Smooth muscle cell of the pulmonary artery (primary cell): ENCODE measurements around the gene FAM234A. TPM values are rescaled to one million over a fixed set of nuclear protein-coding genes. Genes with fewer than 3 reads are reported as not detected.

Source experiments
- total RNA-seq: library from RNA; depleted of rRNA; stranded (reverse); fragments of >200 nt; gene quantifications from 2 replicates; pipeline ENCODE4 v1.2.3, GENCODE V29; 2014

FAM234A gene, protein sequence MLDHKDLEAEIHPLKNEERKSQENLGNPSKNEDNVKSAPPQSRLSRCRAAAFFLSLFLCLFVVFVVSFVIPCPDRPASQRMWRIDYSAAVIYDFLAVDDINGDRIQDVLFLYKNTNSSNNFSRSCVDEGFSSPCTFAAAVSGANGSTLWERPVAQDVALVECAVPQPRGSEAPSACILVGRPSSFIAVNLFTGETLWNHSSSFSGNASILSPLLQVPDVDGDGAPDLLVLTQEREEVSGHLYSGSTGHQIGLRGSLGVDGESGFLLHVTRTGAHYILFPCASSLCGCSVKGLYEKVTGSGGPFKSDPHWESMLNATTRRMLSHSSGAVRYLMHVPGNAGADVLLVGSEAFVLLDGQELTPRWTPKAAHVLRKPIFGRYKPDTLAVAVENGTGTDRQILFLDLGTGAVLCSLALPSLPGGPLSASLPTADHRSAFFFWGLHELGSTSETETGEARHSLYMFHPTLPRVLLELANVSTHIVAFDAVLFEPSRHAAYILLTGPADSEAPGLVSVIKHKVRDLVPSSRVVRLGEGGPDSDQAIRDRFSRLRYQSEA
- total RNA-seq: 171 and 191 TPM in 2 replicates

DNA sequence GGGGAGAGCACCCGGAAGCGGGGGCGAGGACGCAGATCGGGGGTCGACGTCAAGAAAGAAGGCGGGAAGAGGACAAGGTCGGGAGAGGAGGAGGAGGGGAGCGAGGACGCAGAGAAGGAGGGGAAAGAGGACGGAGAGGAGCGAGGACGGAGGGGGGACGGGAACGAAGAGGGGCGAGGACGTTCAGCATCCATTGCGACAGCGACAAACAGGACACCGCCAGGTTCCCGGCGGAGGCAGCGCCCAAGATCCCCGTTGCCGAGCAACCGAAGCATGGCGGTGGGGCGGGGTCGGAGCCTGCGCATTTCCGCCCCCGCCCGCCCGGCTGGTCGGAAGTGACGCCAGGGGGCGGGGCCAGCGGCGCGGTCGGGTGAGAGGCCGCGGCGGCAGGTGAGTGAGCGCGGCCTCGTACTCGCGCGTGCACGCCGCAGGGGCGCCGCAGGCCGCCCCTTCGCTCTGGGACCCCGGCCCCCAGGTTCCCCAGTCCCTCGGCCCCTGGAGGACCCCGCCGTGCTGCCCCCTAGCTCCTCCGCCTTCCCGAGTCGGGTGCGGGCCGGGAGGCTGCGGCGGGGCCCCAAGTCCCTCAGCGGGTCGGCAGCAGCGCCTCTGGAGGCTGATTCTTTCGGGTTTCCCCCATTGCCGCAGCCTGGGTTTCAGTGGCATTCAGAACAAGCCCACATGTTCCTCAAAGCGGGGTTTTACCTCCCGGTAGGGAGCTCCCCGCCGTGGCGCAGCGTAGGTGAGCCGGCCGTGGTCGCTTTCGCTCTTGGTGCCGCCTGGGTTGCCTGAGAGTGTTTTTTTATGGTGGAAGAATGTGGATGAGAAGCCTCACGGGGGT is at the start of gene FAM234A:
FAM234A (plus strand) TSS at position 354 of the 838 bp plus-strand sequence. CDS start 19,593 bp downstream, outside the sequence.

DNA sequence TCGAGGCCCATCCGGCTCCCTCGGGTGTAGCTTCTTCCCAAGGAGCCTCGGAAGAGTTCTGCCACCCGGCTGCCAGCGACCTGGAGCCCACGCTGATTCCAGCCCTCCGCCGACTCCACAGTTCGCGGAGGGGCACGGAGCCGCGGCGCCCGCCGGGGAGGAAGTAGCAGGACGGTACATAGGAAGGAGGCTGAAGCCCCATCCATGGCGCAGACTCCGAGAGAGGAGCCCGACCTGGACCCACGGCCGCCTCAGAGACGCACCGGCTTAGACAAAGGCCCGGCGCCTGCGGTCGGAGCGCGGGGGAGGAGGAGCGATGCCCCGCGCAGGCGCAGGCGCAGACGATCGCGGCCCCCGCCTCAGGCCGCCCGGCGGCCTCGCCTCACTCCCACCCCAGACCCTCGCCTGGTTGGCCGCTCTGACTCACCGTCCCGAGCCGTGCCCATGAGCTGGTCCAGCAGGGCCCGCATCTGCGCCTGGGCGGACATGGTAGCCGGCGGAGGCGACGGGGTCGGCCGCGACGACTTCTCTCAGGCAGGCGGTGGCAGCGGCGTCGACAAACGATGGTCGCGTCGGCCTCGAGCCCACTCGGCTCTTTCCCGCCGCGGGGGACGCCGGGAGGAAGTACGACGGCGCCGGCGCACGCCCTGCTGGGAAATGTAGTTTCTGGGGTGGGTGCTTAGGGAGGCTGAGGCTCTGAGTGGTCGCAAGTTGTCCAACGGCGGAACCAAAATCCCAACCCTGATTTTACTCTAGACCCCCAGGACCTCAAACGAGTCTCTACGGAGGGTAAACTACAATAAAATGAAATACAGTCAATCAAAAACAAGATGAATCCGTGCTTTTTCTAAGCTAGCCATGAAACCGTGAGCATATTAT is 5.5 kb upstream of the FAM234A start, which contains the start of gene LUC7L:
LUC7L (minus strand) TSS at position 598 of the 879 bp plus-strand sequence; CDS start at position 488, 110 bp downstream.

DNA sequence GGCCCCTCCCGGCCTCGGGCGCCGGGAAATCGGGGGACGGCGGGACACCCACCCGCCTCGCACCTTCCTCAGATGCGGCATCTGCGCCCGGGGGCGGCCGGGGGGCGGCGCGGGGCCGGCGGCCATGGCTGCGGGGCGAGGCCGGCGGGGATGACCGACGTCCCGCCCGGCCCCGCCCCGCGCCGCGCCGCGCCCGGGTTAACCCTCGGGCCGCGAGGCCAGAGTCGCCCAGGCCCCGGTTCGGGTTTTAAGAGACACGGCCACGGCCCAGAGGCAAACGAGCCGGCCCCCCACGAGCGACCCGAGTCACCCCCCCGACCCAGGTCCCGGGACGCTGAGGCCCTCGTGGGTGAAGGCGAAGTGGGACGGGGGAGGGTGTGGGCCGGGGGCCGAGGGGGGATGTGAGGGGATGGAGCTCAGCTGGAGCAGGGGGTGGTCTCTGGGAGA is 41.2 kb downstream of the FAM234A start, which contains the start of gene RGS11:
RGS11 (minus strand) TSS at position 159 of the 447 bp plus-strand sequence; CDS start at position 126, 33 bp downstream.

DNA sequence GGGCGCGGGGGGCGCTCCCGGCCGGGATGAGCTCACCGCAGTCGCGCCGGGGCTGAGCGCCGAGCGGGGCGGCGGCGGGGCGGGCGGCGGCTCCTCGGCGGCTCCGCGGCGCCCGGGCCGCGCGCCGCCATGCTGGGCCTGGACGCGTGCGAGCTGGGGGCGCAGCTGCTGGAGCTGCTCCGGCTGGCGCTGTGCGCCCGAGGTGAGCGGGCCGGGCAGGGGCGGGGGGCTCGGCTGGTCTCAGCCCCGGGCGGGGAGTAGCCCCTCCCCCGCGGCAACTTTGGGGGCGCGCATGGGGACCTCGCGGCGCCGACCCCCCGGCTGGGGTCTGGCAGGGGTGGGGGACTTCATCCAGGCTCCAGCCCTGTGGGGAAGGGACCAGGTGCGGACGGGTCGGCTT is 45.9 kb downstream of the FAM234A start, which contains the start of gene ARHGDIG:
ARHGDIG (plus strand) TSS at position 40 of the 400 bp plus-strand sequence; CDS start at position 130, 90 bp downstream.

DNA sequence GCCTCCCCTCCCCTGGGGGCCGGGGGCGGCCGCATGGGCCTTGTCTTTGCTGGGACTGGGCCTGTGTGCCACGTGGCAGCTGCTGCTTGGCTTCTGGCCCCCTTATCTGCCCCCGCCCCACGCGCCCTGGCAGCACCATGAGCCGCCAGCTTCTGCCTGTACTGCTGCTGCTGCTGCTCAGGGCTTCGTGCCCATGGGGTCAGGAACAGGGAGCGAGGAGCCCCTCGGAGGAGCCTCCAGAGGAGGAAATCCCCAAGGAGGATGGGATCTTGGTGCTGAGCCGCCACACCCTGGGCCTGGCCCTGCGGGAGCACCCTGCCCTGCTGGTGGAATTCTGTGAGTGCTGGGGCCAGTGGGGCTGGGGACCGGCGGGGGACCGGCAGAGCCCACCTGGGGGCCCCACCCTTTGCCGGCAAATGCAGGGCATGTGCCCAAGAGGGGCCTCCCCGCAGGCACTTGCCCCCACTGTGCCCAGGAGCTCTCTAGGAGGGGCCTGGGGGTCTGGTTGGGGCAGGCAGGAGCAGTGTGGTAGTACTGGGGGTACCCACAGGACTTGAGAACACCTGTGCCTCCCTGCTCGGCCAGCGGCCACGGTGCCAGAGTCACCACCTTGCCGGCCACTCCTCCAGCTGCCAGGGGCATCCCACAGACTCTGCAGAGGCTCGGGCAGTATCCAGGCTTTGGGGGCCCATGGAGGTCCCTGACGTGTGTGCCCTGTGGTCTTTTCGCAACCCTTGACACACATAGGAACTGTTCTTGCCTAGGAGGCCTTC is 48.6 kb downstream of the FAM234A start, which contains the start of gene PDIA2:
PDIA2 (plus strand) TSS at position 132 of the 773 bp plus-strand sequence; CDS start at position 138, 6 bp downstream.

Other genes starting within 250 kb of the FAM234A start
- 2.3 and 4.3 TPM in 2 replicates for gene POLR3K, start 181.2 kb upstream of the FAM234A start, total RNA-seq
- 13.2 and 13.9 TPM in 2 replicates for gene SNRNP25, start 181.0 kb upstream of the FAM234A start, total RNA-seq
- gene RHBDF1, start 162.2 kb upstream of the FAM234A start, total RNA-seq: 67.0 and 69.4 TPM in 2 replicates
- 130 and 148 TPM in 2 replicates for gene MPG, start 156.6 kb upstream of the FAM234A start, total RNA-seq
- 13.4 and 18.5 TPM in 2 replicates for gene NPRL3, start 96.1 kb upstream of the FAM234A start, total RNA-seq
- gene HBZ, start 82.2 kb upstream of the FAM234A start, total RNA-seq: not detected in 2 replicates
- gene HBM, start 68.8 kb upstream of the FAM234A start, total RNA-seq: not detected in 2 replicates
- not detected in 2 replicates for gene HBA2, start 61.9 kb upstream of the FAM234A start, total RNA-seq
- not detected in 2 replicates for gene HBA1, start 58.1 kb upstream of the FAM234A start, total RNA-seq
- not detected in 2 replicates for gene HBQ1, start 54.4 kb upstream of the FAM234A start, total RNA-seq
- 25.8 and 31.5 TPM in 2 replicates for gene LUC7L, start 5.4 kb upstream of the FAM234A start, total RNA-seq
- gene RGS11, start 41.1 kb downstream of the FAM234A start, total RNA-seq: 4.0 and 6.3 TPM in 2 replicates
- 1.1 and 1.4 TPM in 2 replicates for gene ARHGDIG, start 45.8 kb downstream of the FAM234A start, total RNA-seq
- gene PDIA2, start 48.3 kb downstream of the FAM234A start, total RNA-seq: 1.6 and 1.7 TPM in 2 replicates
- gene AXIN1, start 117.9 kb downstream of the FAM234A start, total RNA-seq: 20.3 and 26.9 TPM in 2 replicates
- 37.6 and 39.2 TPM in 2 replicates for gene MRPL28, start 135.7 kb downstream of the FAM234A start, total RNA-seq
- 64.9 and 113 TPM in 2 replicates for gene PGAP6, start 147.2 kb downstream of the FAM234A start, total RNA-seq
- 81.9 and 94.9 TPM in 2 replicates for gene NME4, start 162.4 kb downstream of the FAM234A start, total RNA-seq
- gene DECR2, start 167.1 kb downstream of the FAM234A start, total RNA-seq: 11.5 and 12.5 TPM in 2 replicates
- 31.0 and 38.4 TPM in 2 replicates for gene RAB11FIP3, start 190.8 kb downstream of the FAM234A start, total RNA-seq